HG03342 (cell line): ENCODE measurements around the gene TNFRSF13B.

ENCODE experiments used
- ATAC-seq: cut with Tn5 transposase; IDR thresholded peaks from one replicate; pipeline ENCODE4 v1.9.1; 2021; ENCODE audit warnings: mild to moderate bottlenecking, moderate library complexity; ENCODE audit not compliant: unreplicated experiment

Gene TNFRSF13B

DNA sequence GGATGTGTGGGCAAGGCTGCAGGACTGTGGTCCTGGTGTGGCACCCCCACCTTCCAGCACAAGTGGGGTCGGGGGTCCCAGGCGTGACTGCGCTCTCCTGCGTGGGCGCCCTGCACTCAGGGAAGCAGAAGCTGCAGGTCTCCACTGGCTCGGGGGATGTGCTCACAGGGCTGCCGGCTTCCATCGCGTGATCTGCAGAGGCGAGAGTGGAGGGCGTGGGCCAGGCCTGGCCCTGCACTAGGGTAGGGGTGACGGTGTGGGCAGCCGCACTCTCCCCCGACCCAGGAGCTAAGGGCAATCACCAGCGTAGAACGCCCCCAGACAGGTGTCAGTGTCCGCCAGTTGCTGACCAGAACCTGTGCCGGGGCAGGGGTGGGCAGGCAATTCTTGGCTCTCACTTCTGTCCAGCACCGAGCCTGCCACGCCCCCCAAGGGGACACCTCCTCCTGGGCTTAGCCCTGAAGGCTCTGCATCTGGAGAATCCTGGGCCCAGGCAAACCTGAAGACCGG lies 32.3 kb downstream of the TNFRSF13B start:
- no peak for ATAC-seq

DNA sequence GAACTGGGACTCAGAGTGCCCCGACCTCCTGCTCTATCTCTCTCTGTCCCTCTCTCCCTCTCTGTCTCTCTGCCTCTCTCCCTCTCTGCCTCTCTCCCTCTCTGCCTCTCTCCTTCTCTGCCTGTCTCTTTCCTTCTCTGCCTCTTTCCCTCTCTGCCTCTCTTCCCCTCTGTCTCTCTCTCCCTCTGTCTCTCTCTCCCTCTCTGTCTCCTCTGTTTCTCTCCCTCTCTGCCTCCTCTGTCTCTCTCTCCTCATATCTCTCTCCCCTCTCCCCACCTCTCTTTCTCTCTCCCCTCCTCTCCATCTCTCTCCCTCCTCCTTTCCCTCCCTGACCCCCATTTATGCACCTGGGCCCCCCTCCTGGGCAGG lies 32.7 kb downstream of the TNFRSF13B start:
- no peak for ATAC-seq

DNA sequence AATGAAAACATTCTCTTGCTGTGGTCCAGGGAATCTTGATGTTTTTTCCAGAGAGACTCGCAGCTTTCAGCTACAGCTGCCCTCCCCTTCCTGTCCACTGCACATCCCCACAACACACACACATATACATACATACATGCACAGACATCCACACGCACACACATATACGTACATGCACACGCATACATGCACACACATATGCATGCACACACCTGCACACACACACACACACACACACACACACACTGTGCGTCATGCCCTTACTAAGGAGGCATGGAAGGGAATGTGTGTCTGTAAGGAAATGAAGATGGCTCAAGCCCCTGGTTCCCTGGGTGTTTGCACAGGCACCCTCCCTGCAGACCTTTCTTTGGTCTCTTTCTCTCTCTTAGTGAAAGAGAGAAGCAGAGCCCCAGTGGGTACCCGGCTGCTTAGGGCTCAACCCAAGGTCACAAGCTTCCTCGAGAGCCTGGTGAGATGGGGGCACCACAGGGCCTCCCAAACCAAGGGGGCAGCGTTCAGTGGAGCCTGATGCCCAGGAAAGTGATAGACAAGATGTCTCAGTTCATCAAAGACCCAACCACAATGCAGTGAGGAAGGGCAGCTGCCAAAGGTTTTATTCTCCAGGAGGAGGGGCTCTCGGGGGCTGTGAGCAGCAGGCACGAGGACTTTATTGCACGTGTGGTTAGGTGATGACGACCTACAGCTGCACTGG lies 33.3 kb downstream of the TNFRSF13B start:
- ATAC-seq, result no peak

DNA sequence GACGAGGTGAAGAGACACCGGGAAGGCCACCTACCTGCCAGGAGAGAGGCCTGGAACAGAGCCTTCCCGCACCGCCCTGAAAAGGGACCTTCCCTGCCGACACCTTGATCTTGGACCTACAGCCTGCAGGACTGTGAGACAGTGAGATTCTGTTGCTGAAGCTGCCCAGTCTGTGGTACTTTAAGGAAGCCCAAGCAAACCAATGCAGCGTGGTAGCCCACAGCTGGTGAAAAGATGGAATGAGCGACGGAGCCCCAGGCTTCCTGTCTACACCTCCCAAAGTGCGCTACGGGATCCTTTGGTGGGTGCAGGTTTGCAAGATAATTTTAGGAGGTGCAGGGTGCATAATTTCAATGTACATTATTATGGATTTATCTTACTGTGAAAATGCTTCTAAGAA lies 33.9 kb downstream of the TNFRSF13B start:
- ATAC-seq, result no peak

DNA sequence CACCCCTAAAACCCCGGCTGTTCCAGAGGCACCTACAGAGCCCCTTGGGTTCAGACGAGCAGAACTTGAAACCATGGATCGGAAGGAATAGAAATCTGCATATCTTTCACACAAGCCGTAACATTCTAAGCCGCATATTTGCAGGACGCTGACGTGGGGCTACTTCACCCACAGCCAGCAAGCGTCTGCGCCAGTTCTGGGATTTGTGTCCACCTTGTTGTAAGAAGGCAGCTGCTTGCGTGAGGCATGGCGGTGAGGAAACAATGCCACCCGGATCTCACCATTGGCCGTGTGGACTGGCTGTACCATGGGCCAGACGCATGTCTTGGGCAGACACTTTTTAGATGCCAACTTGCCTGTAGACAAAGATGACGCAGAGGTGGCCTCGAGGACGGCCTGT lies 34.5 kb downstream of the TNFRSF13B start:
- ATAC-seq, result no peak

DNA sequence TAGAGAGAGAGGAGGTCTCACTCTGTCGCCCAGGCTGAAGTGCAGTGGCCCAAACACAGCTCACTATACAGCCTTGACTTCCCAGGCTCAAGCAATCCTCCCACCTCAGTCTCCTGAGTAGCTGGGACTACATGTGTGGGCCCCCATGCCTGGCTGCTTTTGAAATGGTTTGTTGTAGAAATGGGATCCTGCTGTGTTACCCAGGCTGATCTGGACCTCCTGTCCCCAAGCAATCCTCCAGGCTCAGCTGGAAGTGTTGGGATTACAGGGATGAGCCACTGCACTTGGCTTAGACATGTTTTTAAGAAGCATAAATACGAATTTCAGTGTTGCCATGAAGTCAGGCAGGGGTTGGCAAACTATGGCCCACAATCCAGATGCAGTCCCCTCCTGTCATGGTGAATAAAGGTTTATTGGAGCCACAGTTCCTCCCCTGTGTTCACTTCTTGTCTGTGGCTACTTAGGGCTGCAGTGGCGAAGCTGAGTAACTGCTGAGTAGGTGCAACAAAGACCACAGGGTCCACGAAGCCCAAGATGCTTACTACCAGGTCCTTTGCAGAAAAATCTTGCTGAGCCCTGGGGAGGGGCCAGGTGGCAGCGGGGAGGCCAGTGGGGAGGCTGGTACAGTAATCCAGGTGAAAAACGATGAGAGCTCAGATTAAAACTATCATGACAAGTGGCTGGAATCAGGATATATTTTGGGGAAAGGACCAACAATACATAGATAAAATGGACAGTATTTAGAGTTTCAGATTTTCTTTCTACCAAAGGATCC lies 35.2 kb downstream of the TNFRSF13B start:
- no peak for ATAC-seq

DNA sequence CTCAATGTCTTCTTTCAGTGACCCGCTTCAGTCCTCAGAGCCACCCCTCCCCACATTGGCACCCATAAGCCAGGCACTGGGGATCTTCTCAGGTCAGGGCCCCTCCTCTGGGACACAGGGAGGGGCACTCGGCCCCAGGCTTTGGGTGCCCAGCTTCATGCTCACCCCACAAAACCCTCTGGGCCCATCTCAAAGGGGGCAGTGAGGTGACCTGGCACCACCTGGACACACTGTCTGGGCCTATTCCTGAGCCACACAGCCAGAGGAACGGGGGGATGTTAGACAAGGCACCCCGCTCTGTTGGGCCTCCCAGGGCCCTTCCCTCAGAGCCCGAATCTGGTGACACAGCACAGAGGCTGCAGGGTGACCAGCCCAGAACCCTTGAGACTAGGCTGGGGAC lies 36.1 kb downstream of the TNFRSF13B start:
- ATAC-seq, result no peak

DNA sequence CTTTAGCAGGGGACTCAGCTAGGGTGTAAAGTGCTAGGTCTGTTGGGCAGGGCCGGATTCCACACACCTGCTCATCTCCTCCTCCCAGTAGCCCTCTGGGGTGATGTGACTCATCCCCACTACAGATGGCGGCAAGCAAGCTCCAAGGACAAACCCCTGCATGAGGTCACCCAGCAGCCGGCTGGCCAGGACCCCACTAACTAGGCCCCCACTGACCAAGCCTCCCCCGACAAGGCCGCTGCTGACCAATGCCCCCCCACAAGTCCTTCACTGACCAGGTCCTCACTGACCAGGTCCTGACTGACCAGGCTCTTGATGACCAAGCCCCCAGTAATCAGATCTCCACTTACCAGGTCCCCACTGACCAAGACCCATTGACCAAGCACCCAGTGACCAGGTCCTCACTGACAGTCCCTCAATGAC lies 36.7 kb downstream of the TNFRSF13B start:
- no peak for ATAC-seq

DNA sequence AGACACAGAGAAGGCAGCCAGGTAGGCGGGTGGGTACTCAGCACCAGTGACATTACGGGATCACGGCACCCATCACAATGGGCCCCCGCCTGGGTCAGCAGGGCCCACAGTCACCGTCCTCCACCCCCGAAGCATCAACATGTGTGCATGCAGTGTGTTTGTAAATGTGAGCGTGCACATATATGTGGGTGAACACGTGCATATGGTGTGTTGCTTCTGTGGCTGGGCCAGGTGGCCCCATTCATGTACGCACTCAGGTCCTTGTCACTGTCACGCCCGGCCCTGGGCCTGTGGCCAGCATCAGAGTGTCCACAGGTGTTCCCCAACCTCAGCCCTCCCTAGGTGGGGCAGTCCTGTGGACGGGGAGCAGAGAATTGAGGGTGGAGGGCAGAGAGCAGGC lies 37.1 kb downstream of the TNFRSF13B start:
- ATAC-seq, result no peak

DNA sequence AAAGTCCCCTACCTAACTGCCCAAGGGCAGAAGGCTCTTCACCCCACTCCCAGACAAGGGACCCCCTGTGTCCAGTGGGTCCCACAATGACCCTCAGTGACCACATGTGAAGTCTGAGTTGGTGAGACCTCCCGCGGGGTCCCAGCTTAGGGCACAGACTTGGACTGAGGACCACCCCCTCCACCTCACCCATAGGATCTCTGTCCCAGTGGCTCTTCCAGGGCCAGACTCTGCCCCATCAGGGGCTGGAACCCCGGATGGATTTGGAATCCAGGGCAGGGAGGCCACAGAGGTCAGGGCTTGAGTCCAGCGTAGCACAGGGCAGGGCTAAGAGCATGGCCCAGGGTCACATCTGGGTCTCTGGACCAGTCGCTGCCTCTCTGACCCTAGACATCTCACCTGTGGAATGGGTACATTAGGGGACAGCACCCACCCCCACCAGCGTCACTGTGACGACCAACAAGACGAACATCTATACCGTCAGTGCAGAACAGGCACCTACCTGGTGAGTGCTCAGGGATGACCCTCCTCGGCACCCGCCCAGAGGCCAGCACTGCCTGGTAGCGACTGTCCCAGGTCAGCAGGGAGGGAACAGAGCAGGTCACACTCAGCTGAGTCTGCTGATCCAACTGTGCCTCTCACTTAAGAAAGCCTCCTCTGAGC lies 37.7 kb downstream of the TNFRSF13B start:
- ATAC-seq, result no peak

DNA sequence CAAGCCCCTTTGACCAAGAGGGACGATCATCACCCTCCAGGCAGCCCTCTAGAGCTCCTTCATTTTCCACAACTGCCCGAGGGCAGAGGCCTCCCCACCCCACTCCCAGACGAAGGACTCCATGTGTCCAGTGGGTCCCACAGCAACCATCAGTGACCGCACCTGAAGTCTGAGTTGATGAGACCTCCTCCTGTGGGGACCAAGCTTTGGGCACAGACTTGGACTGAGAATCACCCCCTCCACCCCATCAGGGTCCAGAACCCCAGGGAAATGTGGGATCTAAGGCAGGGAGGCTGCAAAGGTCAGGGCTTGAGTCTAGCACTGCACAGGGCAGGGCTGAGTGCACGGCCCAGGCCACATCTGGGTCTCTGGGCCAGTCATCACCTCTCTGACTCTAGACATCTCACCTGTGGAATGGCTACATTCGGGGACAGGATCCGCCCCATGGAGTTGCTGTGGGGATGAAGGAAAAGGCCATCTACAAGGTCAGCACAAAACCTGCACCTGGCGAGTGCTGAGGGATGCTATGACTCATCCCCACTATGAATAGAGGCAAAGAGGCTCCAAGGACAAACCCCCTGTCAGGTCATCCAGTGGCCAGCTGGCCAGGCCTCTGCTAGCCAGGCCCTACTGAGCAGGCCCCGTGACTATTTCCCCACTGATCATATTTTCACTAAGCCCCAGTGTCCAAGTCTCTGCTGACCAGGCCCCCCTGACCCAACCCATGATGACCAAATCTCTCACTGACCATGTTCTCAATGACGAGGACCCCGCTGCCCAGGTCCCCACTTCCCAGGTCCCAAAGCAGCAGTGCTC lies 38.4 kb downstream of the TNFRSF13B start:
- no peak for ATAC-seq

DNA sequence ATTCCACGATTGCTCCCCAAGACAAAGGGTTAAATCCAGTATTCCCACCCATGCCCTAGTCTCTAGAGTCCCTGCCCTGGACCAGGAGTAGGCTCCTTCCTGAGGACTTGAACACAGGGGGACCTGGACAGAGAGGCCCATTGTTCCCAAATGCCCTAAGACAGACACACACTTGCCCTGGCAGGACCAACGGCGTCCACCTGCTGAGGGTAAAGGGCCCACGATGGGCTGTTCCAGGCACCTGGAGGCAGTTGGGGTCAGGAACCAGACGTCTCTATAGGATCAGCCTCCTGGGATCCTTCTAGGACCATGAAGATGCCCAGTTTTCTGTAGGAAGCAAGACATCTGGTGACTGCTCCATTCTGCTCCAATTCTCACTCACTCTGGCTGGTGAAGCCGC lies 39.3 kb downstream of the TNFRSF13B start:
- no peak for ATAC-seq

DNA sequence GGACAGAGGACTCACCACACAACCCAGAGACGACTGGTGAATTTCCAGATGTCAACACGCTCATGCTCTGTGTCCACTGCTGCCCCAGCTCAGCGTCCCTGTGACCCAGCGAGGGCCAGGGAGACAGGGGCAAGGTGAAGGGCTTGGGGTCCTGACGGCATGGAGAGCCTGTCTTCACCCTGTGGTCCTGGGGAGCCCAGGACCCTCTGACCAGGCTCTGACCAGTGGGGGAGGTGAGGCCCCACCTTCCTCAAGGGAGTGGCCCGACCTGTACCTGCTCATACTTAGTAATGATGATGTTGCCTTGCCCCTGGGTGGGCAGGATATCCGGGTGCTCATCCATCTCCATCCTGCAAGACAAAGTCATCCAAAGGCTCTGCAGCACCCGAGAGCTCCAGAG lies 39.8 kb downstream of the TNFRSF13B start:
- no peak for ATAC-seq

DNA sequence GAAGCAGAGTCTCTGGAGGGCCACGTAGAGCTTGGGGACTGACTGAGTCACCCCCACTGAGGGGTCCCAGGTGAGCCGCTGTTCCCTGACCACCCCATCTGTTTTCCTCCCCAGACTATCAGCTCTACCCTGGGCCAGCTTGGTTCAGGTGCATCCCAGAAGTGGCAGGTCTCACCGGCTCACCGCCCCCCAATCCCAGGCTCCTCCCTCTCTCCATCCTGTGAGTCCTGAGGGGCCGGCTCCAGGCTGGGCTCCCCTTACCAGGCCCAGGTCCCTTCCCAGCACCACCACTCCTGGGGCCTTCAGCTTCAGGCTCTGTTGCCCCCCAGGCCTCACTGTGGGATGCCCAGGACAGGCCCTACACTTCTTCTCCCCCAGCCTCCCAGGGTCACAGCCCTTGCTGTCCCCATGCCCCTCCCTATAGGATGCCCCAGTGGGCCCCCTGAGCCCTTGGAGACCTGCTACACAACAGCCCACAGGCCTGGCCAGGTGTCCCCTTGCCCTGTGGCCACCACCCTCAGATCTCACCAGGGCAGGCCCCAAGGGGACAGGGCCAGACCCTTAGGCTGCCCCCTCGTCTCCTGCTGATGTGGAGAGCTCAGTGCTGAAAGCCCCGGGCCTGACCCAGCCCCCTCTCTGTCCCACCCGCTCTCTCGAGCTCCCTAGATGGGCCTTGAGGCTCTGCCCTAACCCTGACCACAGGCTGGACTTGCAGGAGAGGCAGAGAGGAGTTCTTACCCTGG lies 40.4 kb downstream of the TNFRSF13B start:
- ATAC-seq, result no peak

DNA sequence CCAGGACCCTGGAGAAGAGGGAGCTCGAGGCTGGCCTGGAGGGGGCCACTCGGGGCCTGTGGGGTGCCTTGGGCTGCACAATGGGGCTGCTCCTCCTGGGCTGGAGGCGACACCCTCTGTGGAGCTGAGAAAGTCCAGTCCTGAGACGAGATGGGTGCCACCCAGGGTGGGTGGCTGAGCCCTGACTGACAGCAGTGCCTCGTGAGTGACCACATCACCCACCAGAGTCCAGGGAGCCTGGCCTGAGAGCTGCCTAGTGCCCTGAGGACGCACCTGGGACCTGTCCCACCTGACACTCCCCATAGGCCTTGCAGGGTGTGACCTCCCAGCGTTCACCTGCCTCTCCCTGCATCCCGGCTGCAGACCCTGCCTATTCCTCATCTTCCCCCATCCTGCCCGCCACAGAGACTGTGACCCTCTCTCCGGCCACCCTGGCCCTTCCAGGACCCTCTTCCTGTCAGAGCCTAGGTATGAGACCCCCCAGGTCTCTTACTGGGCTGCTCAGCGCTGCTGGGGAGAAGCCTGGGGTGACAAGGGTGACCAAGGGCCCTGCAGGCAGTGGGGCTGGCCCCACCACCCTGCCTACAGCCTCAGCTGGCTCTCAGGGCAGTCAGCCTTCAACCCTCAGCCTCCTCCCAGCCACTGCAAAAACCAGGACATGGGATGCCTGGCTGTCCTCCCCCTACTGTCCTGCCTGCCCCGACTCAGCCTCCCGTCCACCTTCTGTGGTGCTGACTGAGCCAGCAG lies 41.2 kb downstream of the TNFRSF13B start:
- no peak for ATAC-seq

DNA sequence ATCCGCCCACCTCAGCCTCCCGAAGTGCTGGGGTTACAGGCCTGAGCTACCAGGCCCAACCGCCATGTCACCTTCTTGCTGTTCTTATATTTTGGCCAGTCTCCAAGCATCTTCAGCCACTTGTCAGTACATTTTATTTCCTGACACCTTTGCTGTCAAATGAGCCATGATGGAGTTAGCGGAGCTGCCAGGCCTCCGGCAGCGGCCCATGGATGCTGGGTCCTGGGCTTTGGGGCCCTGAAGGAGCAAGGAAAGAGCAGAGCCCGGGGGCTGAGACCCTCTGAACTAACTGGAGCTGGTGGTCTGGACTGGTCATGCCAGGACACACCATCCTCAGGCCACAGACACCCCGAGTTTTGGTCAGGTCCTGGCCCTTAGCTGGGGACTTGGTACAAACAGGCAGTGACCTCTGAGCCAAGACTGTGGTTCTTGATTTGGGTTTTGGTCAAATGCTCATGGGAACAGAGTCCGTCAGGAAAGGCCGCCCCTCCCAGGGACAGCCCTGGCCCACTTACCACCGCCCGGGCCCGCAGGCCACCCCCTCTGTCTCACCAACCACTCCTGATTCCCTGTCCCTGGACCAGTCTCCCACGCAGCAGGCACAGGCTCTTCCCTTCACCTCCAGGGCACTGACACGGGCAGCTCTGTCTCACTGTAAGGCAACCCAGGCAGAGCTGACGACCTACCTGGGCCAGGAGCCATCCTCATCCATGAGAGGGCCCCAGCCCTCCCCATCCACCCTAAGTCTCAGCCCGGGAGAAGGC lies 42.0 kb downstream of the TNFRSF13B start:
- no peak for ATAC-seq

DNA sequence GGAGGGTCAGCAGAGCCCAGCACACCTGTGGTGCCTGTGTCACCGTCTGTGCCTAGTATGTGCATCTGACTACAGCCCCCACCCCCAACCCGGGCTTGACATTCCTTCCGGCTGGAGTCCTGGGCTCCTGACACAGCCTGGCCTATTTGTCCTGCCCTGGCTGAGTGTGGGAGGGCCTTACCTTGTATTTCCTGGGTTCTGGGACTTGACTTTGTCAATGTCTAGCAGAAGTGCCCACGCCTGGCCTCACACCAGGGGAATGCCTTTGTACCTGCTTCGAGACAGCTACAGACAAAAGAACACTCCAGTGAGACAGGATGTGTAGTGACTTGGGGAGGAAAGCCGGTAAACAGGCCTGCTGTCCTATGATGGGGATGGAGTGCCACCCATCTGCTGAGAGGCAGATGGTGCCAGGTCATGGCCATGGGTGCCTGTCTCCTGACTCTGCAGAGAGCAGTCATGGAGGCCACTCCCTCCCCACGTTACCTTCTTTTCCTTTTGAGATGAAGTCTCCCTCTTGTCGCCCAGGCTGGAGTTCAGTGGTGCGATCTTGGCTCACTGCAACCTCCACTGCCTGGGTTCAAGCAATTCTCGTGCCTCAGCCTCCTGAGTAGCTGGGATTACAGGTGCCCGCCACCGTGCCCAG lies 42.8 kb downstream of the TNFRSF13B start:
- no peak for ATAC-seq

DNA sequence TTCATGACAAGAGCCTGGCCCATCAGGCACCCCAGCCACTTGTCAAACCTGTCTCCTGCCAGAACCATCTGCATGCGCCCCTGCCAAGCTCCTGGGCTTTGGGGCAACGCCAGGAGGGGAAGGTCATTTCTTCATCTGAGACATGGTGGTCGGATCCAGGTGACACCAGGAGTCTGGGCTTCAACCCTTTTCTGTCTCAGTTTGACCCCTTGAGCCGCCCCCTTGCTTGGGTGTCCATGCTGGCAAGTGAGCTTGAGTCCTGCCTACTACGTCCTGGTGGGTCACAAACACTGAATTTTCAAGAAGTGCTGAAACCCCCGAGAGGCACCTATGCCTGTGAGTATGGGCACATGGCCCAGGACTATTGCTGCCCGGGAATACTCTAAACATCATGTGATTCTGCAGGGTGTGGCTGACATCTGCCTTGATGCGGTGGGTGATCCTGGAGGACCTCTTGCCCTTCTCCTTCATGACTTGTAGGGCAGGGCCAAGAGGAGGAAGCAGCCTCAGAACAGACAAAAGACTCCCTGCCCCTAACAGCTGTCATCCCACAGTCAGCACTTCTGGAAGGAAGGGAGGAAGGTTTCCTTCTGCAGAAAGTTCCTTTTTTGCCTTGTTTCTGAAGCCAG lies 43.4 kb downstream of the TNFRSF13B start:
- ATAC-seq, result no peak
